Liver (tissue), 3 donors: ENCODE results near the gene TUBA1C.
"Not testable (repeated sequence)": the region's sequence is repeated elsewhere in the genome, so short reads cannot be mapped to it uniquely, and the experiment has no call there.

ENCODE experiments used
- CTCF ChIP-seq: fragments of 150-350 bp; IDR thresholded peaks from 2 replicates; pipeline ENCODE4 v1.5.1; 2017; ENCODE audit warnings: improper control_type of control experiment, low read depth, low read length; ENCODE audit not compliant: missing input control
- SP1 ChIP-seq: IDR thresholded peaks from 2 replicates; pipeline ENCODE4 v1.6.1; 2018; ENCODE audit warnings: antibody characterized with exemption, mild to moderate bottlenecking
- donor health status: healthy.
- donor health status: healthy.

- not testable (repeated sequence) for TF ChIP-seq CTCF, SP1
Observed at GRCh38 chr12:49257508-49258184, 7.2 kb upstream of the TUBA1C start.
